Parathyroid adenoma (tissue), 2 donors: ENCODE results near the gene PRELP.

Experiments
- H2AFZ ChIP-seq: fragments of 300-600 bp; sonication (generic); one replicate; pipeline ENCODE4 v1.7.0; 2017; ENCODE audit warnings: antibody characterized with exemption, mild to moderate bottlenecking
- H3K27ac ChIP-seq: fragments of 300-600 bp; sonication (generic); one replicate; pipeline ENCODE4 v1.7.0; 2017
- H3K27me3 ChIP-seq: fragments of 300-600 bp; sonication (generic); one replicate; pipeline ENCODE4 v1.7.0; 2017; ENCODE audit warnings: low read length; ENCODE audit not compliant: control insufficient read depth, insufficient read depth
- H3K36me3 ChIP-seq: fragments of 300-600 bp; sonication (generic); one replicate; pipeline ENCODE4 v1.7.0; 2017; ENCODE audit warnings: low read length; ENCODE audit not compliant: control insufficient read depth, insufficient read depth
- H3K4me1 ChIP-seq: fragments of 300-600 bp; sonication (generic); one replicate; pipeline ENCODE4 v1.7.0; 2017; ENCODE audit warnings: control low read depth
- H3K4me2 ChIP-seq: fragments of 300-600 bp; sonication (generic); one replicate; pipeline ENCODE4 v1.7.0; 2017; ENCODE audit warnings: low read length
- H3K4me3 ChIP-seq: fragments of 300-600 bp; sonication (generic); one replicate; pipeline ENCODE4 v1.7.0; 2017; ENCODE audit warnings: low read depth, low read length
- H3K79me2 ChIP-seq: fragments of 300-600 bp; sonication (generic); one replicate; pipeline ENCODE4 v1.7.0; 2017; ENCODE audit warnings: control low read depth
- H3K9ac ChIP-seq: fragments of 300-600 bp; sonication (generic); one replicate; pipeline ENCODE4 v1.7.0; 2017; ENCODE audit warnings: mild to moderate bottlenecking
- H3K9me3 ChIP-seq: fragments of 300-600 bp; sonication (generic); one replicate; pipeline ENCODE4 v1.7.0; 2017; ENCODE audit warnings: low read length; ENCODE audit not compliant: control insufficient read depth
- CTCF ChIP-seq: fragments of 300-600 bp; sonication (generic); IDR thresholded peaks from one replicate; pipeline ENCODE4 v1.7.0; 2017; ENCODE audit warnings: antibody characterized with exemption, mild to moderate bottlenecking
- donor health status: primary hyperparathyroidism.

Gene PRELP

GRCh38 chr1:203539831-203540546 is 64.4 kb downstream of the PRELP start:
- Histone ChIP-seq H3K4me1 (no peaks in the 10 kb centered on the region), H3K9ac (no peak overlapping the region), H3K27ac (no peak overlapping the region), H3K9me3 (no peaks in the 10 kb centered on the region), H3K4me2 (no peak overlapping the region), H3K4me3 (no peak overlapping the region), H3K36me3 (no peaks in the 10 kb centered on the region), H3K27me3 (no peaks in the 10 kb centered on the region), H2AFZ (no peak overlapping the region), H3K79me2 (no peaks in the 10 kb centered on the region)
- no peak for TF ChIP-seq CTCF
